Ishikawa (cell line): Measurements from ENCODE around the gene ACKR4.

Source experiments
- CEBPB ChIP-seq: IDR thresholded peaks from 2 replicates; pipeline ENCODE4 v1.6.1; 2012
- CREB1 ChIP-seq: IDR thresholded peaks from 2 replicates; pipeline ENCODE4 v1.6.1; 2012; ENCODE audit warnings: low read depth
- EGR1 ChIP-seq: IDR thresholded peaks from 2 replicates; pipeline ENCODE4 v1.6.1; 2012
- EP300 ChIP-seq: IDR thresholded peaks from 2 replicates; pipeline ENCODE4 v1.6.1; 2012; ENCODE audit warnings: borderline replicate concordance
- FOXM1 ChIP-seq: IDR thresholded peaks from 2 replicates; pipeline ENCODE4 v1.6.1; 2012; ENCODE audit warnings: low read depth, borderline replicate concordance
- NFIC ChIP-seq: IDR thresholded peaks from 2 replicates; pipeline ENCODE4 v1.6.1; 2012
- RAD21 ChIP-seq: IDR thresholded peaks from 2 replicates; pipeline ENCODE4 v1.6.1; 2012; ENCODE audit warnings: low read depth
- TAF1 ChIP-seq: IDR thresholded peaks from 2 replicates; pipeline ENCODE4 v1.6.1; 2012; ENCODE audit warnings: low read depth, mild to moderate bottlenecking
- TCF12 ChIP-seq: IDR thresholded peaks from 2 replicates; pipeline ENCODE4 v1.6.1; 2012; ENCODE audit warnings: low read depth
- TEAD4 ChIP-seq: IDR thresholded peaks from 2 replicates; pipeline ENCODE4 v1.6.1; 2012
- YY1 ChIP-seq: IDR thresholded peaks from 2 replicates; pipeline ENCODE4 v1.6.1; 2012; ENCODE audit warnings: low read depth
- ZBTB7A ChIP-seq: IDR thresholded peaks from 2 replicates; pipeline ENCODE4 v1.6.1; 2012; ENCODE audit warnings: low read depth
- TF ChIP-seq, protein P1 (sequence below): IDR thresholded peaks from 2 replicates; pipeline ENCODE4 v1.6.1; 2012
- TF ChIP-seq, protein P2 (sequence below): IDR thresholded peaks from 2 replicates; pipeline ENCODE4 v1.6.1; 2012; ENCODE audit warnings: low read depth, mild to moderate bottlenecking
- TF ChIP-seq, protein P3 (sequence below): IDR thresholded peaks from 2 replicates; pipeline ENCODE4 v1.6.1; 2012

ACKR4 gene

DNA sequence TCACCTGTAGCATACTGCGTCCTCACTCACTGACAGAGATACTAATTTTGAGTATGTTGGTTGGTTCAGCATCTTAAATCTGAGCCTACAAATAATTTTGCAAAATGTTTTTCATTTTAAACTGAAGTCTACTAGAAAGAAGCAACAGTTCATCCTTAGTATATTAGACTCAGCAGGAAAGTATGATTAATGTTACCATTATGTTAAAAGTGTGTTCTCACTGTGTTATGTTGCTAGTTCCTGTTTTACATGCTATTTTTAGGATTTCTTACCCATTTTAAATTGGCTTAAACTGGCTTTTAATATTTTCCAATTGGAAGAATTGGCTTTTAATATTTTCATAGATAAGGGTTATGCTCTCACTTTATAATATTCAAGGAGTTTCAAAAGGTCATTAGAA lies 25.7 kb downstream of the ACKR4 start:
- TF ChIP-seq NFIC (no peak), TAF1 (no peak), RAD21 (no peak), EP300 (no peak), YY1 (no peak), CEBPB (no peak)
- TF ChIP-seq, protein P1, sequence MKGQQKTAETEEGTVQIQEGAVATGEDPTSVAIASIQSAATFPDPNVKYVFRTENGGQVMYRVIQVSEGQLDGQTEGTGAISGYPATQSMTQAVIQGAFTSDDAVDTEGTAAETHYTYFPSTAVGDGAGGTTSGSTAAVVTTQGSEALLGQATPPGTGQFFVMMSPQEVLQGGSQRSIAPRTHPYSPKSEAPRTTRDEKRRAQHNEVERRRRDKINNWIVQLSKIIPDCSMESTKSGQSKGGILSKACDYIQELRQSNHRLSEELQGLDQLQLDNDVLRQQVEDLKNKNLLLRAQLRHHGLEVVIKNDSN: no peak

DNA sequence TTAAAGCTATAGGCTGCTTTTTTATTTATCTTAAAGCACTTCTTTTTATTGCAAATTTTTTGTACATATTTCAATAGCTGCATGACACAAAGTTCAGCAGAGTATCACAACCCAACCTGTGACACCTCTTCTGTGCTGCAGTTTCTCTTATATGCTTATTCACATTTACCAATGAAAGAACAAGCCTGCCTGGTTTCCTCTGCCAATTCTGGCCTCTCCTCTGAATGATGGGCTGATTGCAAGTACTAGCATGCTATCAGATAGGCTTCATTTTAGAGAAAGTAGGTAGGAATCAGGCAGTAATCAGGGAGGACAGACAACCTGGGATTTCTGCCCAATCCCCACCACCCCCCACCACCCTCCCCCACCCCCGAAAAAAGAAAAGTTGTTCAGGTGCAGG lies 26.6 kb downstream of the ACKR4 start:
- TF ChIP-seq CEBPB: no peak
- TF ChIP-seq YY1: no peak
- no peak for TF ChIP-seq EP300

DNA sequence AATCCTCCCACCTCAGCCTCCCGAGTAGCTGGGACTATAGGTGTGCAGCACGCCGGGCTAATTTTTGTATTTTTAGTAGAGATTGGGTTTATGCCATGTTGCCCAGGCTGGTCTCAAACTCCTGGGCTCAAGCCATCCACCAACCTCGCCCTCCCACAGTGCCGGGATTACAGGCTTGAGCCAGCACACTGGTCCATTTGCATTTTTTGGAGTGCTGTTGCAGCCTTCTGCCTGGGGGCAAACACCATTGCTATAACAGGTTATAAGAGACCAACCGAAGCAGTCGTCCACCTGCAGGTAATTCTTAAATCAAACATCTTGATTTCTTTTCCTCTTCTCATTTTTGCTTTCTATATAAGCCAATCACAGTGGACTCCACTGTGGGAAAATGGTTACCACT lies 27.7 kb downstream of the ACKR4 start:
- no peak for TF ChIP-seq ZBTB7A
- TF ChIP-seq, protein P1: no peak
- TF ChIP-seq NFIC: no peak
- TF ChIP-seq, protein P2, sequence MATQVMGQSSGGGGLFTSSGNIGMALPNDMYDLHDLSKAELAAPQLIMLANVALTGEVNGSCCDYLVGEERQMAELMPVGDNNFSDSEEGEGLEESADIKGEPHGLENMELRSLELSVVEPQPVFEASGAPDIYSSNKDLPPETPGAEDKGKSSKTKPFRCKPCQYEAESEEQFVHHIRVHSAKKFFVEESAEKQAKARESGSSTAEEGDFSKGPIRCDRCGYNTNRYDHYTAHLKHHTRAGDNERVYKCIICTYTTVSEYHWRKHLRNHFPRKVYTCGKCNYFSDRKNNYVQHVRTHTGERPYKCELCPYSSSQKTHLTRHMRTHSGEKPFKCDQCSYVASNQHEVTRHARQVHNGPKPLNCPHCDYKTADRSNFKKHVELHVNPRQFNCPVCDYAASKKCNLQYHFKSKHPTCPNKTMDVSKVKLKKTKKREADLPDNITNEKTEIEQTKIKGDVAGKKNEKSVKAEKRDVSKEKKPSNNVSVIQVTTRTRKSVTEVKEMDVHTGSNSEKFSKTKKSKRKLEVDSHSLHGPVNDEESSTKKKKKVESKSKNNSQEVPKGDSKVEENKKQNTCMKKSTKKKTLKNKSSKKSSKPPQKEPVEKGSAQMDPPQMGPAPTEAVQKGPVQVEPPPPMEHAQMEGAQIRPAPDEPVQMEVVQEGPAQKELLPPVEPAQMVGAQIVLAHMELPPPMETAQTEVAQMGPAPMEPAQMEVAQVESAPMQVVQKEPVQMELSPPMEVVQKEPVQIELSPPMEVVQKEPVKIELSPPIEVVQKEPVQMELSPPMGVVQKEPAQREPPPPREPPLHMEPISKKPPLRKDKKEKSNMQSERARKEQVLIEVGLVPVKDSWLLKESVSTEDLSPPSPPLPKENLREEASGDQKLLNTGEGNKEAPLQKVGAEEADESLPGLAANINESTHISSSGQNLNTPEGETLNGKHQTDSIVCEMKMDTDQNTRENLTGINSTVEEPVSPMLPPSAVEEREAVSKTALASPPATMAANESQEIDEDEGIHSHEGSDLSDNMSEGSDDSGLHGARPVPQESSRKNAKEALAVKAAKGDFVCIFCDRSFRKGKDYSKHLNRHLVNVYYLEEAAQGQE: no peak
- no peak for TF ChIP-seq RAD21
- no peak for TF ChIP-seq EGR1
- TF ChIP-seq TCF12: no peak
- no peak for TF ChIP-seq EP300
- TF ChIP-seq CEBPB: no peak
- TF ChIP-seq TEAD4: no peak
- no peak for TF ChIP-seq CREB1
- no peak for TF ChIP-seq FOXM1
- TF ChIP-seq TAF1: no peak
- TF ChIP-seq YY1: no peak
- TF ChIP-seq, protein P3, sequence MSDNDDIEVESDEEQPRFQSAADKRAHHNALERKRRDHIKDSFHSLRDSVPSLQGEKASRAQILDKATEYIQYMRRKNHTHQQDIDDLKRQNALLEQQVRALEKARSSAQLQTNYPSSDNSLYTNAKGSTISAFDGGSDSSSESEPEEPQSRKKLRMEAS: no peak

DNA sequence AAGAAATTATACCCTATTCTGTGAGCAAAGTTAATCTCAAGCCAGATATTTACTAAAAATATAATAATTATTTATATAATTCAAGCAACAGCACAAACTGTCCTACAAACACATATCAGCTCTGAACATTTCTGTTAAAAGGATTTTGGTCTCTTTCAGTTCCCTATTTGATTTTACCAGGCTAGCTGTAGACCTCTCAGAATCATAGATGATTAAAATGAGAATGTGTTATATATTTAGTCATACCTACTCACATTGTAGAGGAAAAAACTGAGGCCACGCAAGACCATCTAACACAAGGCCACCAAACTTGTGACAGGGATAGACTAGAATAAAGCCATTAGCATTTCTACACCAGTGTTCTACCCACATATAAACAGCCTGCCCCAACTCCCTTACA lies 28.5 kb downstream of the ACKR4 start:
- no peak for TF ChIP-seq FOXM1
- TF ChIP-seq CEBPB: no peak
- TF ChIP-seq ZBTB7A: no peak
- TF ChIP-seq, protein P3: no peak
- TF ChIP-seq EP300: no peak
- TF ChIP-seq TEAD4: no peak
- no peak for TF ChIP-seq RAD21
- no peak for TF ChIP-seq NFIC
- no peak for TF ChIP-seq TAF1
- TF ChIP-seq CREB1: no peak
- TF ChIP-seq YY1: no peak
- TF ChIP-seq, protein P2: no peak
- TF ChIP-seq, protein P1: no peak
- no peak for TF ChIP-seq EGR1
- no peak for TF ChIP-seq TCF12

DNA sequence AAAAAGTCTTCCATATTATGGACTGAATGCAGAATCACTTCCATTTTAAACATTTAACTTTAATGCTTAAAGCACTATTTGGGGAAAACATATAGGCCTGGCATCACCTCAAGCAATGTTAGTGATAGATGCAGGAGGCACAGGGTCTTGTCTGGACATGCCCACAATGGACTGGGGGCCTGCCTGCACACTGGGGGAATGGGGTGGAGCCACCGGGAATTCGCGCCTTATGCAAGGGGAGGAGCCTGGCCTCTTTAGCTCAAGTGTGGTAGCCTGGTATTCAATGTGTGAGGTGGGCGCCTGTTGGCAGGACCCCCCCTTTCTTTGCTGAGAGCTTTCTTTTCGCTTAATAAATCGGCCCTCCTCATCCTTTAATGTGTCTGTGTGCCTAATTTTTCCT lies 29.9 kb downstream of the ACKR4 start:
- TF ChIP-seq TAF1 (no peak), EGR1 (no peak), CREB1 (no peak), CEBPB (no peak), TEAD4 (no peak), NFIC (no peak), FOXM1 (no peak), TCF12 (no peak), ZBTB7A (no peak), RAD21 (no peak), EP300 (no peak)
- TF ChIP-seq, protein P1: no peak
- TF ChIP-seq, protein P2: no peak
